Vagina (tissue), 2 donors: Measurements from ENCODE around the gene KRT1.

Experiments
- POLR2A ChIP-seq, 2 donors: fragments of 450-650 bp; IDR thresholded peaks; one replicate each; pipeline ENCODE4 v1.6.1; 2017; ENCODE audit warnings: antibody characterized with exemption in 2 of 2, mild to moderate bottlenecking in 2 of 2, moderate library complexity in 2 of 2
- TF ChIP-seq, protein P1 (sequence below), 3 experiments: fragments of 450-650 bp in 2 of 3; fragments of 200-600 bp in 1 of 3; sonication (generic) in 1 of 3; IDR thresholded peaks; one replicate each; pipeline ENCODE4 v1.5.1; 2017 to 2019; ENCODE audit warnings: antibody characterized with exemption in 3 of 3, mild to moderate bottlenecking in 2 of 3, moderate library complexity in 2 of 3

DNA sequence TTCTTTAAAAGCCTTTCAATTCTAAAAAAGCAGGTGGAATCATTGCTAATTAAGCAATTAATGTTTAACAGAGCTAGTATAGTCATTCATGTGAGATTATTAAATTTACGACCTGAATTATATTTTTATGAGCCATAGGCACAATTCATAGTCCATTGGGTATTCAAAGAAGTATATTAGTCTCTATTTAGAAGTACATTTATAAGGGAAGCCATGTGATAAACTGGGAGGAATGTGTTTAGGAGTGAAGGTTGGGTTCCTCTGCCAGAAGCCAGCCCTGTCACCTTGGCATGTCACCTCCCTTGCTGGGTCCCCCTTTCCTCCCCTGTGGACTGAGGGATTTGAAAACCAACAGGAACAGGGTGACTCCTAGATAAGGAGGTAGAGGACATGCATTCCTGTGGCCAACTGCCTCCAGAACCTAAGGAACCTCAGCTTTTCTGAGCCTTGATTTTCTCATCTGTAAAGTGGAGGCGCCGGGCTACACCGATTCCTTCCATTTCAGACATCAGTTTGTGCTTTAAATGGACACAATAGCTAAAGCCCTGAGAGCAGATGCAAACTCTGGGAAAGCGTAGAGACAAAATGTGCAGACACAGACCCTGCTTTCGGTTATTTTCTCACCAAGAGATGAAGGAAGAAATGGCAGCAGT is 22.8 kb downstream of the KRT1 start:
- TF ChIP-seq, protein P1, sequence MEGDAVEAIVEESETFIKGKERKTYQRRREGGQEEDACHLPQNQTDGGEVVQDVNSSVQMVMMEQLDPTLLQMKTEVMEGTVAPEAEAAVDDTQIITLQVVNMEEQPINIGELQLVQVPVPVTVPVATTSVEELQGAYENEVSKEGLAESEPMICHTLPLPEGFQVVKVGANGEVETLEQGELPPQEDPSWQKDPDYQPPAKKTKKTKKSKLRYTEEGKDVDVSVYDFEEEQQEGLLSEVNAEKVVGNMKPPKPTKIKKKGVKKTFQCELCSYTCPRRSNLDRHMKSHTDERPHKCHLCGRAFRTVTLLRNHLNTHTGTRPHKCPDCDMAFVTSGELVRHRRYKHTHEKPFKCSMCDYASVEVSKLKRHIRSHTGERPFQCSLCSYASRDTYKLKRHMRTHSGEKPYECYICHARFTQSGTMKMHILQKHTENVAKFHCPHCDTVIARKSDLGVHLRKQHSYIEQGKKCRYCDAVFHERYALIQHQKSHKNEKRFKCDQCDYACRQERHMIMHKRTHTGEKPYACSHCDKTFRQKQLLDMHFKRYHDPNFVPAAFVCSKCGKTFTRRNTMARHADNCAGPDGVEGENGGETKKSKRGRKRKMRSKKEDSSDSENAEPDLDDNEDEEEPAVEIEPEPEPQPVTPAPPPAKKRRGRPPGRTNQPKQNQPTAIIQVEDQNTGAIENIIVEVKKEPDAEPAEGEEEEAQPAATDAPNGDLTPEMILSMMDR (IDR thresholded peaks at IDR 0.05) = no peak
- no peak for TF ChIP-seq POLR2A (IDR thresholded peaks at IDR 0.05)
